Measurements from ENCODE around the gene ADGRF3.
"Not testable (repeated sequence)": the region's sequence is repeated elsewhere in the genome, so short reads cannot be mapped to it uniquely, and the experiment has no call there.

Gene ADGRF3

GRCh38 chr2:26356111-26356510 lies 9.5 kb upstream of the ADGRF3 start:
- peaks cover 100% of the 10 kb centered on the region for H3K79me2 ChIP-seq (ENCODE audit: low read length)
- H3K9me2 ChIP-seq (replicated peaks; ENCODE audit: insufficient read depth, low read length), result no peaks in the 10 kb centered on the region
- no peaks in the 10 kb centered on the region for H3K9me3 ChIP-seq (replicated peaks; ENCODE audit: insufficient read depth, low read length)
- H2AFZ ChIP-seq (ENCODE audit: low read length), result no peak overlapping the region
- TF ChIP-seq EZH2phosphoT487 (IDR thresholded peaks at IDR 0.05; ENCODE audit: low read length) (no peak), EZH2 (optimal IDR thresholded peaks at IDR 0.05; ENCODE audit: low read depth, low read length) (no peak), CTCF (IDR thresholded peaks at IDR 0.05; ENCODE audit: low read length) (no peak)
- no peak overlapping the region for H3K27ac ChIP-seq (ENCODE audit: low read length)
- no peaks in the 10 kb centered on the region for H3K27me3 ChIP-seq (replicated peaks; ENCODE audit: insufficient read depth, low read length)
- H3K4me2 ChIP-seq (ENCODE audit: low read depth, low read length), result no peak overlapping the region
- no peak overlapping the region for H3K4me3 ChIP-seq (ENCODE audit: low read length)
- no peak overlapping the region for H3K9ac ChIP-seq (ENCODE audit: low read length)
- H3K4me1 ChIP-seq (ENCODE audit: low read length), result no peaks in the 10 kb centered on the region
- peaks cover 43% of the 10 kb centered on the region for H4K20me1 ChIP-seq (ENCODE audit: insufficient read depth, low read length)
- no peak for DNase-seq
- H3F3A ChIP-seq (ENCODE audit: insufficient read depth, low read length), result no peaks in the 10 kb centered on the region
- H3K36me3 ChIP-seq (replicated peaks; ENCODE audit: insufficient read depth, low read length), result no peaks in the 10 kb centered on the region; the same call in 1 of the 2 replicates

GRCh38 chr2:26355038-26355995 lies 8.7 kb upstream of the ADGRF3 start:
- peaks cover 39% of the 10 kb centered on the region for H4K20me1 ChIP-seq (ENCODE audit: insufficient read depth, low read length)

GRCh38 chr2:26354469-26354868 lies 7.9 kb upstream of the ADGRF3 start:
- not testable (repeated sequence) for H2AFZ ChIP-seq (ENCODE audit: low read length); H3K4me1 ChIP-seq (ENCODE audit: low read length); H3K36me3 ChIP-seq (replicated peaks; ENCODE audit: insufficient read depth, low read length); H3K9me3 ChIP-seq (replicated peaks; ENCODE audit: insufficient read depth, low read length); H3K9me2 ChIP-seq (replicated peaks; ENCODE audit: insufficient read depth, low read length); H3K9ac ChIP-seq (ENCODE audit: low read length); H3K27me3 ChIP-seq (replicated peaks; ENCODE audit: insufficient read depth, low read length); DNase-seq; H3K4me2 ChIP-seq (ENCODE audit: low read depth, low read length); H3F3A ChIP-seq (ENCODE audit: insufficient read depth, low read length); H3K4me3 ChIP-seq (ENCODE audit: low read length); H3K27ac ChIP-seq (ENCODE audit: low read length)
- H4K20me1 ChIP-seq (ENCODE audit: insufficient read depth, low read length), result peaks cover 32% of the 10 kb centered on the region
- peaks cover 100% of the 10 kb centered on the region for H3K79me2 ChIP-seq (ENCODE audit: low read length)

More at GRCh38 chr2:26355038-26355995, 8.7 kb upstream of the ADGRF3 start:
- Histone ChIP-seq H3K9me3 (replicated peaks; ENCODE audit: insufficient read depth, low read length) (no peaks in the 10 kb centered on the region), H2AFZ (ENCODE audit: low read length) (no peak overlapping the region), H3K36me3 (replicated peaks; ENCODE audit: insufficient read depth, low read length) (no peaks in the 10 kb centered on the region; the same call in 1 of the 2 replicates), H3K4me2 (ENCODE audit: low read depth, low read length) (no peak overlapping the region), H3K9me2 (replicated peaks; ENCODE audit: insufficient read depth, low read length) (no peaks in the 10 kb centered on the region), H3K79me2 (ENCODE audit: low read length) (peaks cover 100% of the 10 kb centered on the region), H3F3A (ENCODE audit: insufficient read depth, low read length) (no peaks in the 10 kb centered on the region), H3K27me3 (replicated peaks; ENCODE audit: insufficient read depth, low read length) (no peaks in the 10 kb centered on the region), H3K27ac (ENCODE audit: low read length) (no peak overlapping the region), H3K4me3 (ENCODE audit: low read length) (no peak overlapping the region), H3K4me1 (ENCODE audit: low read length) (no peaks in the 10 kb centered on the region), H3K9ac (ENCODE audit: low read length) (no peak overlapping the region)
- no peak for DNase-seq
- no peak for TF ChIP-seq CTCF (IDR thresholded peaks at IDR 0.05; ENCODE audit: low read length)
- no peak for TF ChIP-seq EZH2phosphoT487 (IDR thresholded peaks at IDR 0.05; ENCODE audit: low read length)
- TF ChIP-seq EZH2 (optimal IDR thresholded peaks at IDR 0.05; ENCODE audit: low read depth, low read length), result no peak

- Histone ChIP-seq H3K27me3 (replicated peaks; ENCODE audit: insufficient read depth, low read length) (no peaks in the 10 kb centered on the region), H2AFZ (ENCODE audit: low read length) (no peak overlapping the region), H3K79me2 (ENCODE audit: low read length) (peaks cover 100% of the 10 kb centered on the region), H3K9ac (ENCODE audit: low read length) (no peak overlapping the region), H3F3A (ENCODE audit: insufficient read depth, low read length) (no peaks in the 10 kb centered on the region), H3K4me1 (ENCODE audit: low read length) (peaks cover 6% of the 10 kb centered on the region), H3K36me3 (replicated peaks; ENCODE audit: insufficient read depth, low read length) (no peaks in the 10 kb centered on the region; the same call in 1 of the 2 replicates), H3K9me3 (replicated peaks; ENCODE audit: insufficient read depth, low read length) (no peaks in the 10 kb centered on the region), H3K9me2 (replicated peaks; ENCODE audit: insufficient read depth, low read length) (no peaks in the 10 kb centered on the region), H3K27ac (ENCODE audit: low read length) (no peak overlapping the region), H3K4me3 (ENCODE audit: low read length) (no peak overlapping the region), H4K20me1 (ENCODE audit: insufficient read depth, low read length) (peaks cover 24% of the 10 kb centered on the region; the same call in 1 of the 2 replicates), H3K4me2 (ENCODE audit: low read depth, low read length) (no peak overlapping the region)
- no peak for DNase-seq
- no peak for TF ChIP-seq EZH2phosphoT487 (IDR thresholded peaks at IDR 0.05; ENCODE audit: low read length)
- no peak for TF ChIP-seq EZH2 (optimal IDR thresholded peaks at IDR 0.05; ENCODE audit: low read depth, low read length)
- no peak for TF ChIP-seq CTCF (IDR thresholded peaks at IDR 0.05; ENCODE audit: low read length)
These were observed 6.3 kb upstream of the ADGRF3 start for GRCh38 chr2:26352892-26353291.
